Prostate gland (tissue), 2 donors: ENCODE measurements around the gene IDH3G.

Source experiments
- CTCF ChIP-seq, 4 experiments: fragments of 200-600 bp in 2 of 4; fragments of 450-650 bp in 2 of 4; sonication (generic) in 2 of 4; IDR thresholded peaks; 1 replicate in 3 of 4; 2 replicates in 1 of 4; pipeline ENCODE4 v1.5.1; 2016 to 2019; ENCODE audit warnings: antibody characterized with exemption in 4 of 4, mild to moderate bottlenecking in 2 of 4, moderate library complexity in 2 of 4
- POLR2A ChIP-seq: fragments of 450-650 bp; IDR thresholded peaks from one replicate; pipeline ENCODE4 v1.6.1; 2016; ENCODE audit warnings: antibody characterized with exemption, mild to moderate bottlenecking
- POLR2AphosphoS5 ChIP-seq: sonication (generic); formaldehyde crosslinking; IDR thresholded peaks from one replicate; pipeline ENCODE4 v1.6.1; 2017; ENCODE audit warnings: antibody characterized with exemption

- no peak for TF ChIP-seq CTCF (IDR thresholded peaks at IDR 0.05)
- TF ChIP-seq POLR2A: no peak
- no peak for TF ChIP-seq POLR2AphosphoS5
These were observed 17.5 kb downstream of the IDH3G start for GRCh38 chrX:153776611-153777045.
